ENCODE measurements around the gene WRAP73.

The WRAP73 gene

GRCh38 chr1:3604997-3605823 lies 44.7 kb downstream of the WRAP73 start:
- DNase-seq (ENCODE audit: low read depth, low spot score) = no peak

GRCh38 chr1:3604468-3604974 lies 45.4 kb downstream of the WRAP73 start:
- H3K4me3 ChIP-seq (ENCODE audit: low read length) = no peak overlapping the region
- DNase-seq (ENCODE audit: low read depth, low spot score) = no peak

More at GRCh38 chr1:3604997-3605823, 44.7 kb downstream of the WRAP73 start:
- H3K4me3 ChIP-seq (ENCODE audit: low read length) = no peak overlapping the region

- H3K4me3 ChIP-seq (ENCODE audit: low read length) = no peak overlapping the region
- no peak for DNase-seq (ENCODE audit: low read depth, low spot score)
Observed at GRCh38 chr1:3603571-3604467, 46.1 kb downstream of the WRAP73 start.

- H3K4me3 ChIP-seq (ENCODE audit: low read length) = no peak overlapping the region
- no peak for DNase-seq (ENCODE audit: low read depth, low spot score)
Observed at GRCh38 chr1:3603156-3603555, 46.7 kb downstream of the WRAP73 start.

GRCh38 chr1:3602375-3602774 lies 47.5 kb downstream of the WRAP73 start:
- no peak overlapping the region for H3K4me3 ChIP-seq (ENCODE audit: low read length)
- DNase-seq (ENCODE audit: low read depth, low spot score) = no peak

GRCh38 chr1:3601743-3602142 lies 48.2 kb downstream of the WRAP73 start:
- DNase-seq (ENCODE audit: low read depth, low spot score) = no peak
- no peak overlapping the region for H3K4me3 ChIP-seq (ENCODE audit: low read length)

GRCh38 chr1:3600354-3600753 lies 49.5 kb downstream of the WRAP73 start:
- no peak for DNase-seq (ENCODE audit: low read depth, low spot score)
- no peak overlapping the region for H3K4me3 ChIP-seq (ENCODE audit: low read length)

GRCh38 chr1:3599816-3600215 lies 50.1 kb downstream of the WRAP73 start:
- H3K4me3 ChIP-seq (ENCODE audit: low read length) = no peak overlapping the region
- no peak for DNase-seq (ENCODE audit: low read depth, low spot score)

GRCh38 chr1:3599286-3599811 lies 50.6 kb downstream of the WRAP73 start:
- H3K4me3 ChIP-seq (ENCODE audit: low read length) = no peak overlapping the region
- DNase-seq (ENCODE audit: low read depth, low spot score) = no peak

- DNase-seq (ENCODE audit: low read depth, low spot score) = no peak
Observed at GRCh38 chr1:3598522-3599285, 51.2 kb downstream of the WRAP73 start.

GRCh38 chr1:3598051-3598491 lies 51.8 kb downstream of the WRAP73 start:
- no peak overlapping the region for H3K4me3 ChIP-seq (ENCODE audit: low read length)
- no peak for DNase-seq (ENCODE audit: low read depth, low spot score)

More at GRCh38 chr1:3598522-3599285, 51.2 kb downstream of the WRAP73 start:
- no peak overlapping the region for H3K4me3 ChIP-seq (ENCODE audit: low read length)

- peak; percentile 46 for DNase-seq (ENCODE audit: low read depth, low spot score)
- H3K4me3 ChIP-seq (ENCODE audit: low read length) = no peak overlapping the region
Observed at GRCh38 chr1:3597599-3597964, 52.3 kb downstream of the WRAP73 start.

- no peak for DNase-seq (ENCODE audit: low read depth, low spot score)
- H3K4me3 ChIP-seq (ENCODE audit: low read length) = no peak overlapping the region
Observed at GRCh38 chr1:3596663-3597598, 53.0 kb downstream of the WRAP73 start.

GRCh38 chr1:3595949-3596348 lies 54.0 kb downstream of the WRAP73 start:
- no peak overlapping the region for H3K4me3 ChIP-seq (ENCODE audit: low read length)
- no peak for DNase-seq (ENCODE audit: low read depth, low spot score)

- no peak for DNase-seq (ENCODE audit: low read depth, low spot score)
- no peak overlapping the region for H3K4me3 ChIP-seq (ENCODE audit: low read length)
Observed at GRCh38 chr1:3594706-3595377, 55.1 kb downstream of the WRAP73 start.

GRCh38 chr1:3593745-3594144 lies 56.2 kb downstream of the WRAP73 start:
- no peak for DNase-seq (ENCODE audit: low read depth, low spot score)
- H3K4me3 ChIP-seq (ENCODE audit: low read length) = no peak overlapping the region

- no peak for DNase-seq (ENCODE audit: low read depth, low spot score)
- H3K4me3 ChIP-seq (ENCODE audit: low read length) = no peak overlapping the region
Observed at GRCh38 chr1:3593334-3593733, 56.6 kb downstream of the WRAP73 start.
